Testis (tissue), 3 donors: ENCODE results near the gene VWA5B1. TPM values are rescaled to one million over a fixed set of nuclear protein-coding genes. Genes with fewer than 3 reads are reported as not detected.
A peak's percentile ranks its signal among the peaks of the same experiment; 100 is the strongest.

Source experiments
- DNase-seq: peaks from one replicate; pipeline ENCODE4 v3.0.0-alpha.2; 2019
- H3K27ac ChIP-seq, 2 donors: fragments of 200-600 bp; sonication (generic); one replicate each; pipeline ENCODE4 v1.5.1; 2019
- H3K27me3 ChIP-seq: fragments of 200-600 bp; sonication (generic); one replicate; pipeline ENCODE4 v1.5.1; 2019
- H3K36me3 ChIP-seq: fragments of 200-600 bp; sonication (generic); one replicate; pipeline ENCODE4 v1.5.1; 2017; ENCODE audit warnings: low read depth; ENCODE audit errors: missing control alignments
- H3K4me1 ChIP-seq: fragments of 200-600 bp; sonication (generic); one replicate; pipeline ENCODE4 v1.5.1; 2019
- H3K4me3 ChIP-seq, 2 donors: fragments of 200-600 bp; sonication (generic); one replicate each; pipeline ENCODE4 v1.5.1; 2017 to 2019
- H3K9me3 ChIP-seq: fragments of 200-600 bp; sonication (generic); one replicate; pipeline ENCODE4 v1.5.1; 2017
- CTCF ChIP-seq, 3 experiments: fragments of 450-650 bp in 2 of 3; fragments of 200-600 bp in 1 of 3; sonication (generic) in 1 of 3; IDR thresholded peaks; one replicate each; pipeline ENCODE4 v1.5.1; 2016 to 2019; ENCODE audit warnings: antibody characterized with exemption in 3 of 3, mild to moderate bottlenecking in 2 of 3, moderate library complexity in 1 of 3
- POLR2A ChIP-seq: fragments of 450-650 bp; IDR thresholded peaks from one replicate; pipeline ENCODE4 v1.6.1; 2017; ENCODE audit warnings: antibody characterized with exemption, mild to moderate bottlenecking, moderate library complexity
- WGBS, 2 donors: methylation state at CpG; one replicate each; pipeline ENCODE4 v1.1.5; 2018; 5-methylcytosine and 5-hydroxymethylcytosine counted together
- intact Hi-C: fragments of 100-400 bp; cut with DNase I; formaldehyde crosslinking; loops from one replicate; pipeline ENCODE4 v1.15.1; 2023; ENCODE audit warnings: low total_unique reads
- polyA plus RNA-seq: library from polyadenylated mRNA; stranded (reverse); fragments of 350-450 nt; fragmentation: Illumina TruSeq; extraction: RNeasy Lipid Tissue Mini Kit (QIAGEN cat#74804); gene quantifications from one replicate; pipeline ENCODE4 v1.2.3, GENCODE V29; 2014; ENCODE audit warnings: low read depth, low replicate concordance; ENCODE audit not compliant: insufficient read depth
- total RNA-seq, 2 donors: library from RNA; depleted of rRNA; stranded (reverse); fragments of >200 nt; gene quantifications; one replicate each; pipeline ENCODE4 v1.2.3, GENCODE V29; 2016

Gene VWA5B1
- total and polyA plus RNA-seq, 3 donors from 2014 or later: 13.1 to 23.0 (median 16.2) TPM

- Histone ChIP-seq H3K4me1 (peaks cover 8% of the 10 kb centered on the region), H3K27me3 (no peaks in the 10 kb centered on the region), H3K36me3 (no peaks in the 10 kb centered on the region), H3K9me3 (no peaks in the 10 kb centered on the region), H3K4me3 (peak overlapping the region in 1 of 2 donors; percentile 29), H3K27ac (no peak overlapping the region)
- no peak for DNase-seq
- WGBS, 2 donors: 42 to 49% methylated on average over 11 to 12 of the region's 12 CpGs
- intact Hi-C loops: no loop called here
- TF ChIP-seq CTCF (IDR thresholded peaks at IDR 0.05) (no peak), POLR2A (no peak)
Observed at GRCh38 chr1:20365421-20366055, 74.9 kb downstream of the VWA5B1 start.

GRCh38 chr1:20366056-20366462 is 75.4 kb downstream of the VWA5B1 start:
- H3K36me3 ChIP-seq: no peaks in the 10 kb centered on the region
- peak overlapping the region; percentile 29 to 42 for H3K4me3 ChIP-seq
- H3K27ac ChIP-seq: no peak overlapping the region
- intact Hi-C loops: no loop called here
- 2% methylated on average over 21 to 42 of the region's 42 CpGs for WGBS, 2 donors
- TF ChIP-seq POLR2A (no peak), CTCF (IDR thresholded peaks at IDR 0.05) (no peak)
- no peaks in the 10 kb centered on the region for H3K27me3 ChIP-seq
- H3K9me3 ChIP-seq: no peaks in the 10 kb centered on the region
- peak; percentile 51 for DNase-seq
- H3K4me1 ChIP-seq: peaks cover 8% of the 10 kb centered on the region

- Histone ChIP-seq H3K4me3 (peak overlapping the region; percentile 29 to 42), H3K27ac (no peak overlapping the region), H3K9me3 (no peaks in the 10 kb centered on the region), H3K27me3 (no peaks in the 10 kb centered on the region), H3K4me1 (peaks cover 8% of the 10 kb centered on the region), H3K36me3 (no peaks in the 10 kb centered on the region)
- intact Hi-C loops: no loop called here
- TF ChIP-seq POLR2A (no peak), CTCF (IDR thresholded peaks at IDR 0.05) (no peak)
- 1% methylated on average over 29 to 70 of the region's 70 CpGs for WGBS, 2 donors
- DNase-seq: no peak
Observed at GRCh38 chr1:20366463-20367115, 75.9 kb downstream of the VWA5B1 start.

GRCh38 chr1:20367116-20367585 is 76.5 kb downstream of the VWA5B1 start:
- H3K27me3 ChIP-seq: no peaks in the 10 kb centered on the region

More at GRCh38 chr1:20367116-20367585, 76.5 kb downstream of the VWA5B1 start:
- intact Hi-C loops: no loop called here
- WGBS, 2 donors: 5 to 8% methylated on average over 11 of the region's 11 CpGs
- Histone ChIP-seq H3K36me3 (no peaks in the 10 kb centered on the region), H3K4me1 (peaks cover 8% of the 10 kb centered on the region), H3K9me3 (no peaks in the 10 kb centered on the region), H3K27ac (no peak overlapping the region), H3K4me3 (peak overlapping the region; percentile 29 to 42)
- TF ChIP-seq POLR2A: no peak
- peak; percentile 14 to 38 (median 37) for TF ChIP-seq CTCF (IDR thresholded peaks at IDR 0.05)
- DNase-seq: peak; percentile 57
